GM12878 (cell line): ENCODE results near the gene PHAF1. TPM values are rescaled to one million over a fixed set of nuclear protein-coding genes. Genes with fewer than 3 reads are reported as not detected.

ENCODE experiments used
- ATAC-seq: fragments of 200-7000 bp; cut with Tn5 transposase; 3 replicates; pipeline ENCODE4 v1.9.1; 2020; ENCODE audit warnings: mild to moderate bottlenecking, moderate library complexity
- BruUV-seq: library from RNA; stranded (reverse); fragments of 400-500 nt; replicated peaks from 2 replicates; lab custom pipeline; 2021; lab: Mats Ljungman, UMichigan
- CTCF ChIA-PET: fragments of 300-600 bp; sonication (Branson Sonifier 250); formaldehyde crosslinking; extraction: SDS; loops from one replicate; lab custom pipeline; 2021; ENCODE audit warnings: inconsistent platforms; lab: Yijun Ruan, JAX
- POLR2A ChIA-PET: fragments of 350-600 bp; formaldehyde crosslinking; extraction: SDS; loops from one replicate; lab custom pipeline; 2021; ENCODE audit warnings: inconsistent platforms; lab: Charles Lee
- RAD21 ChIA-PET: fragments of 300-600 bp; sonication (Branson Sonifier 250); formaldehyde crosslinking; loops from one replicate; lab custom pipeline; 2023; ENCODE audit warnings: antibody characterized with exemption; ENCODE audit not compliant: unreplicated experiment; lab: Charles Lee
- SMC1A ChIA-PET: fragments of 300-600 bp; sonication (Branson Sonifier 250); formaldehyde crosslinking; loops from one replicate; lab custom pipeline; 2023; ENCODE audit not compliant: unreplicated experiment, uncharacterized antibody; lab: Charles Lee
- DNase-seq: peaks from one replicate; pipeline ENCODE4 v3.0.0-alpha.2; 2011; ENCODE audit warnings: low read depth, low spot score
- FAIRE-seq: peaks from 3 replicates; lab custom pipeline; 2011; peaks lifted over from hg19 to GRCh38; lab: Jason Lieb, UNC
- H2AFZ ChIP-seq: 2 replicates; pipeline ENCODE4 v1.6.0; 2011; ENCODE audit warnings: low read depth, low read length, control low read depth; ENCODE audit not compliant: control insufficient read depth
- H3K27ac ChIP-seq: 2 replicates; pipeline ENCODE4 v1.5.1; 2011; ENCODE audit warnings: control low read depth; ENCODE audit not compliant: control insufficient read depth, insufficient read depth
- H3K27me3 ChIP-seq, 2 experiments: replicated peaks in 1 of 2; 2 replicates each; pipeline versions ENCODE4 v1.6.0 to v1.6.1; 2011; ENCODE audit warnings: low read length in 1 of 2; ENCODE audit not compliant: control insufficient read depth in 2 of 2, insufficient read depth in 2 of 2
- H3K36me3 ChIP-seq, 2 experiments: 2 replicates each; pipeline ENCODE4 v1.5.1; 2011; ENCODE audit warnings: low read length in 1 of 2; ENCODE audit not compliant: control insufficient read depth in 2 of 2, insufficient read depth in 2 of 2
- H3K4me1 ChIP-seq: 2 replicates; pipeline ENCODE4 v1.6.1; 2011; ENCODE audit warnings: mild to moderate bottlenecking, low read length, moderate library complexity, mixed read lengths; ENCODE audit not compliant: control insufficient read depth, insufficient read depth
- H3K4me2 ChIP-seq: 2 replicates; pipeline ENCODE4 v1.6.0; 2011; ENCODE audit warnings: control low read depth; ENCODE audit not compliant: control insufficient read depth, insufficient read depth
- H3K4me3 ChIP-seq: fragments of 200-600 bp; sonication (generic); 2 replicates; pipeline ENCODE4 v1.5.1; 2016
- H3K79me2 ChIP-seq: 2 replicates; pipeline ENCODE4 v1.6.0; 2011; ENCODE audit warnings: low read length; ENCODE audit not compliant: control insufficient read depth, insufficient read depth
- H3K9ac ChIP-seq: 2 replicates; pipeline ENCODE4 v1.8.0; 2011; ENCODE audit warnings: low read length, control low read depth, mixed read lengths; ENCODE audit not compliant: control insufficient read depth, insufficient read depth
- H3K9me3 ChIP-seq: replicated peaks from 3 replicates; pipeline ENCODE4 v1.5.1; 2011; ENCODE audit warnings: mild to moderate bottlenecking, low read length; ENCODE audit not compliant: control insufficient read depth, insufficient read depth
- H4K20me1 ChIP-seq: 2 replicates; pipeline ENCODE4 v1.6.0; 2011; ENCODE audit not compliant: control insufficient read depth, insufficient read depth
- CHD2 ChIP-seq: IDR thresholded peaks from 2 replicates; pipeline ENCODE4 v1.6.1; 2011; ENCODE audit warnings: low read depth, low read length, improper control_type of control experiment, borderline replicate concordance
- MYC ChIP-seq: IDR thresholded peaks from 2 replicates; pipeline ENCODE4 v1.6.1; 2011; ENCODE audit warnings: mild to moderate bottlenecking, low read length, moderate library complexity, inconsistent platforms; ENCODE audit not compliant: insufficient read depth, insufficient replicate concordance, insufficient read length, severe bottlenecking
- RB1 ChIP-seq: fragments of 450-650 bp; formaldehyde crosslinking; IDR thresholded peaks from 2 replicates; pipeline ENCODE4 v1.6.1; 2017; ENCODE audit warnings: mild to moderate bottlenecking, borderline replicate concordance
- RUNX3 ChIP-seq: IDR thresholded peaks from 2 replicates; pipeline ENCODE4 v1.6.1; 2012; ENCODE audit warnings: low read length, inconsistent platforms
- SUZ12 ChIP-seq: fragments of 200-600 bp; sonication (generic); IDR thresholded peaks from one replicate; pipeline ENCODE4 v1.6.1; 2018; ENCODE audit warnings: antibody characterized with exemption, mild to moderate bottlenecking; ENCODE audit not compliant: unreplicated experiment
- TARDBP ChIP-seq: IDR thresholded peaks from 2 replicates; pipeline ENCODE4 v1.6.1; 2016; ENCODE audit warnings: borderline replicate concordance
- YY1 ChIP-seq: IDR thresholded peaks from 2 replicates; pipeline ENCODE4 v1.6.1; 2011; ENCODE audit warnings: low read depth, mild to moderate bottlenecking, low read length
- ZNF622 ChIP-seq: fragments of 450-650 bp; IDR thresholded peaks from 2 replicates; pipeline ENCODE4 v1.6.1; 2017; ENCODE audit warnings: mild to moderate bottlenecking, inconsistent platforms
- ZSCAN29 ChIP-seq: fragments of 450-650 bp; IDR thresholded peaks from 2 replicates; pipeline ENCODE4 v1.6.1; 2017; ENCODE audit warnings: mild to moderate bottlenecking, moderate library complexity
- WGBS: methylation state at CpG from one replicate; pipeline ENCODE4 v1.1.6; 2016; ENCODE audit warnings: low lambda C conversion rate; ENCODE audit not compliant: insufficient replicate concordance, insufficient coverage; ENCODE audit errors: missing lambda C conversion rate; 5-methylcytosine and 5-hydroxymethylcytosine counted together
- in situ Hi-C: fragments of 300-500 bp; cut with MboI; formaldehyde crosslinking; loops from 9 replicates; pipeline ENCODE4 v1.14.3; 2018; ENCODE audit warnings: mixed read lengths
- intact Hi-C: fragments of 100-400 bp; cut with micrococcal nuclease; formaldehyde crosslinking; loops from one replicate; pipeline ENCODE4 v1.14.2; 2022; ENCODE audit not compliant: unreplicated experiment
- polyA plus RNA-seq, 11 experiments: library from polyadenylated mRNA; depleted of rRNA in 4 of 11; unstranded in 6 of 11; stranded (reverse) in 5 of 11; fragments of >200 nt; fragmentation: Nextera tagmentation in 4 of 11; fragmentation: Illumina TruSeq in 1 of 11; extraction: Ambion mirVana in 4 of 11; extraction: Trizol in 1 of 11; gene quantifications; 1 replicate in 1 of 11; 2 replicates in 10 of 11; pipeline versions ENCODE4 v1.2.1 to v1.2.3, GENCODE V29; 2011 to 2016; ENCODE audit warnings: inconsistent platforms in 2 of 11, missing spikeins in 2 of 11, low read depth in 1 of 11
- total RNA-seq, 4 experiments: library from RNA; depleted of rRNA in 3 of 4; stranded (reverse); fragments of >200 nt in 3 of 4; fragmentation: Illumina TruSeq in 1 of 4; extraction: Trizol in 1 of 4; gene quantifications; 2 replicates each; pipeline versions ENCODE4 v1.2.1 to v1.2.3, GENCODE V29; 2013 to 2021
- TF ChIP-seq, protein P1 (sequence below): fragments of 450-650 bp; IDR thresholded peaks from 2 replicates; pipeline ENCODE4 v1.6.1; 2016; ENCODE audit warnings: mild to moderate bottlenecking, moderate library complexity, borderline replicate concordance
- TF ChIP-seq, protein P2 (sequence below): fragments of 450-650 bp; IDR thresholded peaks from 2 replicates; pipeline ENCODE4 v1.6.1; 2018; ENCODE audit warnings: borderline replicate concordance, mild to moderate bottlenecking; ENCODE audit not compliant: partially characterized antibody

The PHAF1 gene
- total and polyA plus RNA-seq, 10 of the 15 experiments (the other 5 are each of a cell fraction or from before 2014, with no cell fraction given): 4.5 to 20.9 (median 14.9) TPM

DNA sequence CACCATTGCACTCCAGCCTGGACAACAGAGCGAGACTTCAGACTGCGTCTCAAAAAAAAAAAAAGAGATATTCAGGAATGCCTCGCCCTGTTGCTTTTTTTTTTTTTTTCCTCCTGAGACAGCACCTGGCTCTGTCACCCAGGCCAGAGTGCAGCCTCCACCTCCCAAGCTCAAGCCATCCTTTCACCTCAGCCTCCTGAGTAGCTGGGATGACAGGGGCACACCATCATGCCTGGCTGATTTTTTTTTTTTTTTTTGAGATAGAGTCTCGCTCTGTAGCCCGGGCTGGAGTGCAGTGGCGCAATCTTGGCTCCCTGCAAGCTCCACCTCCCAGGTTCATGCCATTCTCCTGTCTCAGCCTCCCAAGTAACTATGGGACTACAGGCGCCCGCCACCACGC, 8.0 kb downstream of the PHAF1 start:
- H2AFZ ChIP-seq: no peak overlapping the region
- no peaks in the 10 kb centered on the region for H3K4me1 ChIP-seq
- RAD21 ChIA-PET: interaction anchor here (1.2 kb wide), 1 partner anchor 100 kb away, joined by 3 read pairs; no protein-coding TSS in a partner anchor
- H3K4me3 ChIP-seq: no peak overlapping the region
- DNase-seq: no peak
- no peak overlapping the region for H3K9ac ChIP-seq
- FAIRE-seq: no peak
- 100% methylated on average over 2 of the region's 9 CpGs for WGBS
- TF ChIP-seq RB1 (no peak), TARDBP (no peak), MYC (no peak), ZSCAN29 (no peak), ZNF622 (no peak), YY1 (no peak), SUZ12 (no peak), CHD2 (no peak), RUNX3 (no peak)
- TF ChIP-seq, protein P1, sequence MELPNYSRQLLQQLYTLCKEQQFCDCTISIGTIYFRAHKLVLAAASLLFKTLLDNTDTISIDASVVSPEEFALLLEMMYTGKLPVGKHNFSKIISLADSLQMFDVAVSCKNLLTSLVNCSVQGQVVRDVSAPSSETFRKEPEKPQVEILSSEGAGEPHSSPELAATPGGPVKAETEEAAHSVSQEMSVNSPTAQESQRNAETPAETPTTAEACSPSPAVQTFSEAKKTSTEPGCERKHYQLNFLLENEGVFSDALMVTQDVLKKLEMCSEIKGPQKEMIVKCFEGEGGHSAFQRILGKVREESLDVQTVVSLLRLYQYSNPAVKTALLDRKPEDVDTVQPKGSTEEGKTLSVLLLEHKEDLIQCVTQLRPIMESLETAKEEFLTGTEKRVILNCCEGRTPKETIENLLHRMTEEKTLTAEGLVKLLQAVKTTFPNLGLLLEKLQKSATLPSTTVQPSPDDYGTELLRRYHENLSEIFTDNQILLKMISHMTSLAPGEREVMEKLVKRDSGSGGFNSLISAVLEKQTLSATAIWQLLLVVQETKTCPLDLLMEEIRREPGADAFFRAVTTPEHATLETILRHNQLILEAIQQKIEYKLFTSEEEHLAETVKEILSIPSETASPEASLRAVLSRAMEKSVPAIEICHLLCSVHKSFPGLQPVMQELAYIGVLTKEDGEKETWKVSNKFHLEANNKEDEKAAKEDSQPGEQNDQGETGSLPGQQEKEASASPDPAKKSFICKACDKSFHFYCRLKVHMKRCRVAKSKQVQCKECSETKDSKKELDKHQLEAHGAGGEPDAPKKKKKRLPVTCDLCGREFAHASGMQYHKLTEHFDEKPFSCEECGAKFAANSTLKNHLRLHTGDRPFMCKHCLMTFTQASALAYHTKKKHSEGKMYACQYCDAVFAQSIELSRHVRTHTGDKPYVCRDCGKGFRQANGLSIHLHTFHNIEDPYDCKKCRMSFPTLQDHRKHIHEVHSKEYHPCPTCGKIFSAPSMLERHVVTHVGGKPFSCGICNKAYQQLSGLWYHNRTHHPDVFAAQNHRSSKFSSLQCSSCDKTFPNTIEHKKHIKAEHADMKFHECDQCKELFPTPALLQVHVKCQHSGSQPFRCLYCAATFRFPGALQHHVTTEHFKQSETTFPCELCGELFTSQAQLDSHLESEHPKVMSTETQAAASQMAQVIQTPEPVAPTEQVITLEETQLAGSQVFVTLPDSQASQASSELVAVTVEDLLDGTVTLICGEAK: no peak
- TF ChIP-seq, protein P2, sequence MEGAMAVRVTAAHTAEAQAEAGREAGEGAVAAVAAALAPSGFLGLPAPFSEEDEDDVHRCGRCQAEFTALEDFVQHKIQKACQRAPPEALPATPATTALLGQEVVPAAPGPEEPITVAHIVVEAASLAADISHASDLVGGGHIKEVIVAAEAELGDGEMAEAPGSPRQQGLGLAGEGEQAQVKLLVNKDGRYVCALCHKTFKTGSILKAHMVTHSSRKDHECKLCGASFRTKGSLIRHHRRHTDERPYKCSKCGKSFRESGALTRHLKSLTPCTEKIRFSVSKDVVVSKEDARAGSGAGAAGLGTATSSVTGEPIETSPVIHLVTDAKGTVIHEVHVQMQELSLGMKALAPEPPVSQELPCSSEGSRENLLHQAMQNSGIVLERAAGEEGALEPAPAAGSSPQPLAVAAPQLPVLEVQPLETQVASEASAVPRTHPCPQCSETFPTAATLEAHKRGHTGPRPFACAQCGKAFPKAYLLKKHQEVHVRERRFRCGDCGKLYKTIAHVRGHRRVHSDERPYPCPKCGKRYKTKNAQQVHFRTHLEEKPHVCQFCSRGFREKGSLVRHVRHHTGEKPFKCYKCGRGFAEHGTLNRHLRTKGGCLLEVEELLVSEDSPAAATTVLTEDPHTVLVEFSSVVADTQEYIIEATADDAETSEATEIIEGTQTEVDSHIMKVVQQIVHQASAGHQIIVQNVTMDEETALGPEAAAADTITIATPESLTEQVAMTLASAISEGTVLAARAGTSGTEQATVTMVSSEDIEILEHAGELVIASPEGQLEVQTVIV: no peak
- peaks cover 2 to 3% of the 10 kb centered on the region in 2 experiments; a peak in 3 of 4 replicates for H3K36me3 ChIP-seq
- POLR2A ChIA-PET: interaction anchor here (0.7 to 1.3 kb wide), 2 partner anchors 18 to 40 kb away, joined by 9 to 12 read pairs; no protein-coding TSS in a partner anchor
- intact Hi-C loops: no loop called here
- CTCF ChIA-PET: no interaction called here
- ATAC-seq: no peak
- no TSS peak for BruUV-seq
- H3K27me3 ChIP-seq: no peaks in the 10 kb centered on the region
- SMC1A ChIA-PET: no interaction called here
- H3K27ac ChIP-seq: no peak overlapping the region
- H3K4me2 ChIP-seq: no peak overlapping the region
- H3K79me2 ChIP-seq: peaks cover 2% of the 10 kb centered on the region
- H4K20me1 ChIP-seq: no peaks in the 10 kb centered on the region
- in situ Hi-C loops: no loop called here
- no peaks in the 10 kb centered on the region for H3K9me3 ChIP-seq
